Lung (tissue), 12 donors: ENCODE measurements around the gene TAMALIN. TPM values are rescaled to one million over a fixed set of nuclear protein-coding genes. Genes with fewer than 3 reads are reported as not detected.

Source experiments
- ATAC-seq: fragments of 200-7000 bp; cut with Tn5 transposase; one replicate; pipeline ENCODE4 v1.9.1; 2020; ENCODE audit warnings: moderate number of reproducible peaks; ENCODE audit not compliant: insufficient read depth, low FRiP score
- DNase-seq, 3 donors: peaks; one replicate each; pipeline ENCODE4 v3.0.0-alpha.2; 2013 to 2017
- H3K27ac ChIP-seq, 2 donors: one replicate each; pipeline ENCODE4 v1.5.1; 2013; ENCODE audit warnings: mild to moderate bottlenecking in 2 of 2, moderate library complexity in 2 of 2, control low read depth in 1 of 2, inconsistent platforms in 1 of 2, low read depth in 1 of 2, low read length in 1 of 2
- H3K27me3 ChIP-seq, 3 donors: one replicate each; pipeline ENCODE4 v1.5.1; 2013; ENCODE audit warnings: low read length in 2 of 3; ENCODE audit not compliant: control insufficient read depth in 3 of 3, insufficient read depth in 3 of 3
- H3K36me3 ChIP-seq, 4 donors: one replicate each; pipeline ENCODE4 v1.5.1; 2013; ENCODE audit warnings: low read length in 4 of 4, mild to moderate bottlenecking in 1 of 4, moderate library complexity in 1 of 4; ENCODE audit not compliant: control insufficient read depth in 4 of 4, insufficient read depth in 4 of 4
- H3K4me1 ChIP-seq, 5 donors: one replicate each; pipeline ENCODE4 v1.5.1; 2013; ENCODE audit warnings: low read length in 5 of 5, mild to moderate bottlenecking in 2 of 5, moderate library complexity in 1 of 5; ENCODE audit not compliant: control insufficient read depth in 5 of 5, insufficient read depth in 5 of 5
- H3K4me3 ChIP-seq: one replicate; pipeline ENCODE4 v1.5.1; 2013; ENCODE audit warnings: mild to moderate bottlenecking, control low read depth, moderate library complexity
- H3K9ac ChIP-seq, 2 donors: one replicate each; pipeline ENCODE4 v1.5.1; 2013; ENCODE audit warnings: low read length in 2 of 2, control low read depth in 1 of 2; ENCODE audit not compliant: insufficient read depth in 1 of 2
- H3K9me3 ChIP-seq, 4 donors: one replicate each; pipeline ENCODE4 v1.5.1; 2013; ENCODE audit warnings: low read length in 3 of 4, mild to moderate bottlenecking in 1 of 4, moderate library complexity in 1 of 4; ENCODE audit not compliant: control insufficient read depth in 4 of 4, insufficient read depth in 3 of 4
- CTCF ChIP-seq: IDR thresholded peaks from 2 replicates; pipeline ENCODE4 v1.5.1; 2012; ENCODE audit warnings: mild to moderate bottlenecking; ENCODE audit errors: control extremely low read depth, extremely low read depth
- WGBS, 2 donors: extraction: QIAGEN DNeasy Blood & Tissue Kit; methylation state at CpG; one replicate each; pipeline ENCODE4 v1.1.7; 2013; 5-methylcytosine and 5-hydroxymethylcytosine counted together
- polyA plus RNA-seq, 2 donors: library from polyadenylated mRNA; stranded (reverse); fragments of 200-250 nt; gene quantifications; one replicate each; pipeline ENCODE4 v1.2.1, GENCODE V29; 2013
- total RNA-seq, 2 donors: library from RNA; depleted of rRNA in 1 of 2; stranded (reverse); fragments of >200 nt in 1 of 2; gene quantifications; one replicate each; pipeline ENCODE4 v1.2.1, GENCODE V29; 2014 to 2021
- donor health status: control.
- donor health status: control.
- donor health status: Bipolar disorder and iron deficiency.
- donor health status: healthy.
- donor health status: DM: yes; HTN: yes; CAD: no.

TAMALIN gene
- total and polyA plus RNA-seq, 4 donors, result 31.4 to 84.0 (median 60.4) TPM

DNA sequence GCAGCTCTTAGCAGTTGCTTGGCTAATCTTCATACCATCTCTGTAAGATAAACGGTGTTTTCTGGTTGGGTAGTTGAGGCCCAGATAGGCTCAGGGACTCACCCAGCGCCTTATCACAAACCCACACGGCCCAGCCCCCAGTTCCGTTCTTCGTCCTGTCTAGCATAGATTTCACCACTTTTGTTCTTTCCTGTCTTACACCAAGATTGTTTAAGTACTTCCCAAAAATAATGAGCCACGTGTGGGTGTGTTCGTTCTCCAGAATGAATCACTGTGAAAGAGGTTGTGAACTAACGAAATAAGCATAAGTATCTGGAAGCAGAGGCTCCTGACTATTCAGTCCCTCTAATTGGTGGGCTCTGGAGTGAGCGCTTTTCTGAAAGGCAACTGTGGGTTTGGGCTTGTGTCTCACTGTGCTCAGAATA lies 33.9 kb upstream of the TAMALIN start:
- no peak for TF ChIP-seq CTCF
- 14 to 19% methylated on average over 9 of the region's 9 CpGs for whole genome bisulfite sequencing, 2 donors
- H3K27me3 ChIP-seq, result no peaks in the 10 kb centered on the region
- peak overlapping the region in 1 of 2 donors; percentile 23 for H3K27ac ChIP-seq
- H3K36me3 ChIP-seq, result peaks cover 5 to 15% (median 10%) of the 10 kb centered on the region in 4 donors
- no peak overlapping the region for H3K9ac ChIP-seq
- no peak overlapping the region for H3K4me3 ChIP-seq
- ATAC-seq (peak; percentile 75), DNase-seq (peak in 1 of 3 donors; percentile 12)
- H3K4me1 ChIP-seq, result peaks cover 5 to 45% (median 11%) of the 10 kb centered on the region in 5 donors
- no peaks in the 10 kb centered on the region for H3K9me3 ChIP-seq

DNA sequence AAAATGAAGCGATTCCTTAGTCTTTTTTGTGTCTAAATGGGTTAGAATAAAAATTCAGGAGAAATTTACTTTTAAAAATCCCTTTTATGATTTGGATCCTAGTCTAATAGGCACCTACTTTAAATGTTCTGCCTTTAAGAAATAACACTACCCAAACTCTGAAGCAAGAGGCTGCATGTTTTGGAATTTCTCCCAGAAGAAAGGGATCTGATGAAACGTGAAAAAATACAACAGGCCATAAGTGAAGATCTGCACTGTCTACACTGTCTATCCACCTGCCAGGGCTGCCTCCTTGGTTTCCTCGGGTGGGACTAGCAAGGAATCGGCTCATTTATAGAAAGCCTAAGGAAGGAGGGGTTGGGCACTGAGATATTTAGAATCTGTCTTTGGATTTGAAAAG lies 33.2 kb upstream of the TAMALIN start:
- Histone ChIP-seq H3K4me3 (no peak overlapping the region), H3K27ac (no peak overlapping the region), H3K9ac (no peak overlapping the region), H3K4me1 (peaks cover 5 to 45% (median 11%) of the 10 kb centered on the region in 5 donors), H3K27me3 (no peaks in the 10 kb centered on the region), H3K36me3 (peaks cover 5 to 17% (median 12%) of the 10 kb centered on the region in 4 donors), H3K9me3 (no peaks in the 10 kb centered on the region)
- WGBS, 2 donors, result 65 to 69% methylated on average over 4 of the region's 4 CpGs
- ATAC-seq, result no peak
- DNase-seq, result no peak
- no peak for TF ChIP-seq CTCF

DNA sequence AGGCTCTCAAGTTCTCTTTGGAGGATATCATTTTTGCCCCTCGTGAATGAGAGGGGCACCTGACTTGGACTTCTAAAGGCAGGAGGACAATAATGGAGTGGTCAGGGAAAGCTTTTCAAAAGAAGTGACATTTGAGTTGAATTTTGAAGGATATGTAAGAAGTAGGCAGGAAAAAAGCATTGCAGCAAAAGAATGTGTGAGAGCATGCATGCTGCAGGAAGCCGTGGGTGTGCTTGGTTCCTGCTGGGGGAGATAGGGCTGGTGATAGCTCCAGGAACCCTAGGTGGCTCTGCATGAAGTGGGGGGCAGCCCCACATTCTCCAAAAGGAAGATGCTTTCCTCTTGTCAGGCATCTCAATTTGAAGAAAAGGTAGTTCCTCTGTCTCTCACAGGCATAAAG lies 32.1 kb upstream of the TAMALIN start:
- DNase-seq (no peak), ATAC-seq (no peak)
- WGBS, 2 donors, result 13 to 34% methylated on average over 2 of the region's 2 CpGs
- Histone ChIP-seq H3K27me3 (no peaks in the 10 kb centered on the region), H3K9ac (no peak overlapping the region), H3K4me1 (peaks cover 5 to 45% (median 11%) of the 10 kb centered on the region in 5 donors), H3K36me3 (peaks cover 5 to 17% (median 11%) of the 10 kb centered on the region in 4 donors), H3K4me3 (no peak overlapping the region), H3K27ac (no peak overlapping the region), H3K9me3 (no peaks in the 10 kb centered on the region)
- no peak for TF ChIP-seq CTCF

DNA sequence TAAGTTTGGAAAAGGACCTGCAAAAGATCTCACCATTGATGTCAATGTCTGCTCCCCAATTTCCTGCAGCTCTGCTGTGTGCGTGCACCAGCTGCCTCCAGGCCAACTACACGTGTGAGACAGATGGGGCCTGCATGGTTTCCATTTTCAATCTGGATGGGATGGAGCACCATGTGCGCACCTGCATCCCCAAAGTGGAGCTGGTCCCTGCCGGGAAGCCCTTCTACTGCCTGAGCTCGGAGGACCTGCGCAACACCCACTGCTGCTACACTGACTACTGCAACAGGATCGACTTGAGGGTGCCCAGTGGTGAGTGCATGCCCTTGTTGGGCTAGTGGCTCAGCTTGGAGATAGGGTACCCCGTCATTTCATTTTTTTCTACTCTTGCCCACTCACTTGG lies 31.6 kb upstream of the TAMALIN start:
- Histone ChIP-seq H3K27ac (no peak overlapping the region), H3K4me3 (no peak overlapping the region), H3K36me3 (peaks cover 5 to 17% (median 11%) of the 10 kb centered on the region in 4 donors), H3K4me1 (peaks cover 5 to 45% (median 10%) of the 10 kb centered on the region in 5 donors), H3K9ac (no peak overlapping the region), H3K9me3 (no peaks in the 10 kb centered on the region), H3K27me3 (no peaks in the 10 kb centered on the region)
- DNase-seq (no peak), ATAC-seq (no peak)
- no peak for TF ChIP-seq CTCF
- WGBS, 2 donors, result 84 to 86% methylated on average over 8 of the region's 8 CpGs
